Measurements from ENCODE around the gene ZNF556.

ZNF556 gene

GRCh38 chr19:2867025-2867991, at the start of gene ZNF556:
ZNF556 (plus strand) TSS chr19:2867335; CDS start chr19:2867422, 87 bp downstream.
- DNase-seq = no peak

- peak; percentile 97 to 98 (median 98) for DNase-seq
These were observed 47.5 kb upstream of the ZNF556 start, which contains the start of gene ZNF554 for GRCh38 chr19:2819540-2820111. ZNF554 (plus strand) TSS chr19:2819868; CDS start chr19:2820072, 204 bp downstream.

- no peak for DNase-seq
These were observed 46.9 kb upstream of the ZNF556 start for GRCh38 chr19:2820112-2820702.

GRCh38 chr19:2822846-2823245, 44.3 kb upstream of the ZNF556 start:
- no peak for DNase-seq

GRCh38 chr19:2823646-2824045, 43.5 kb upstream of the ZNF556 start:
- DNase-seq = no peak

GRCh38 chr19:2824129-2824528, 43.0 kb upstream of the ZNF556 start:
- no peak for DNase-seq

- DNase-seq = no peak
These were observed 40.1 kb upstream of the ZNF556 start for GRCh38 chr19:2827022-2827421.

GRCh38 chr19:2827840-2828489, 39.2 kb upstream of the ZNF556 start:
- no peak for DNase-seq

GRCh38 chr19:2834294-2834871, 32.8 kb upstream of the ZNF556 start:
- no peak for DNase-seq

- DNase-seq = no peak
These were observed 29.7 kb upstream of the ZNF556 start for GRCh38 chr19:2837430-2837829.

- peak; percentile 93 to 99 (median 96) for DNase-seq
These were observed 26.0 kb upstream of the ZNF556 start, which contains the start of gene ZNF555 for GRCh38 chr19:2840794-2841791. ZNF555 (plus strand) TSS chr19:2841475; CDS start chr19:2841573, 98 bp downstream.

GRCh38 chr19:2841855-2842574, 25.1 kb upstream of the ZNF556 start:
- DNase-seq = no peak

- DNase-seq = no peak
These were observed 22.0 kb upstream of the ZNF556 start for GRCh38 chr19:2845107-2845506.

GRCh38 chr19:2846180-2846894, 20.8 kb upstream of the ZNF556 start:
- no peak for DNase-seq

GRCh38 chr19:2847507-2847906, 19.6 kb upstream of the ZNF556 start:
- no peak for DNase-seq

GRCh38 chr19:2848616-2849015, 18.5 kb upstream of the ZNF556 start:
- DNase-seq = no peak

GRCh38 chr19:2850256-2850925, 16.7 kb upstream of the ZNF556 start:
- DNase-seq = no peak

- no peak for DNase-seq
These were observed 14.5 kb upstream of the ZNF556 start for GRCh38 chr19:2852598-2852997.

- no peak for DNase-seq
These were observed 14.0 kb upstream of the ZNF556 start for GRCh38 chr19:2853015-2853606.

All from activated CD4-positive, CD25-positive, alpha-beta regulatory T cell (primary cell).